ENCODE data around the gene COQ10A. TPM values are rescaled to one million over a fixed set of nuclear protein-coding genes. Genes with fewer than 3 reads are reported as not detected.

Gene COQ10A
- total and polyA plus RNA-seq, 9 of the 15 experiments (the other 6 are each of a cell fraction or from before 2014, with no cell fraction given) = 3.1 to 26.4 (median 12.7) TPM

GRCh38 chr12:56231184-56231582 lies 35.6 kb upstream of the COQ10A start:
- Histone ChIP-seq H4K20me1 (replicated peaks; ENCODE audit: control insufficient read depth, insufficient read depth, low read length) (no peaks in the 10 kb centered on the region), H3K27ac (ENCODE audit: extremely low read depth, low read depth, low read length) (no peak overlapping the region), H3K4me2 (ENCODE audit: insufficient read depth, low read length) (no peak overlapping the region), H3K36me3 (ENCODE audit: control insufficient read depth, insufficient read depth, low read length) (peaks cover 6% of the 10 kb centered on the region; the same call in 2 of the 3 replicates), H3K4me1 (replicated peaks in 1 of 2; ENCODE audit: control insufficient read depth in 2 of 2, insufficient read depth in 2 of 2, low read length in 2 of 2) (peaks cover 14 to 18% of the 10 kb centered on the region in 2 experiments; a peak in 4 of 5 replicates), H3K9ac (ENCODE audit: insufficient read depth in 1 of 2, low read depth in 2 of 2, low read length in 2 of 2) (peak overlapping the region in 1 of 2 experiments; percentile 32; a peak in 1 of 4 replicates), H3K27me3 (ENCODE audit: control insufficient read depth in 2 of 2, insufficient read depth in 2 of 2, low read length in 2 of 2) (no peaks in the 10 kb centered on the region), H2AFZ (ENCODE audit: low read depth, low read length) (no peak overlapping the region), H3K9me1 (ENCODE audit: control insufficient read depth, insufficient read depth, low read length) (no peaks in the 10 kb centered on the region), H3K79me2 (ENCODE audit: control insufficient read depth, insufficient read depth, low read length) (no peaks in the 10 kb centered on the region), H3K4me3 (no peak overlapping the region), H3K9me3 (replicated peaks; ENCODE audit: control insufficient read depth, insufficient read depth, low read depth, low read length) (no peaks in the 10 kb centered on the region)
- WGBS (ENCODE audit: insufficient coverage, low coverage, missing lambda C conversion rate) = 76% methylated on average over 11 of the region's 11 CpGs
- POLR2A ChIA-PET = interaction anchor here (0.7 to 2.0 kb wide), 6 partner anchors 9 to 447 kb away, joined by 3 to 6 read pairs (median 4); partner anchors contain the start of gene RNF41
- FAIRE-seq (no peak), DNase-seq (ENCODE audit: extremely low read depth in 1 of 4, low spot score in 3 of 4) (no peak), ATAC-seq (no peak)
- TF ChIP-seq CREB1 (IDR thresholded peaks at IDR 0.05) (no peak), CREB1 (CRISPR knock-in tag; IDR thresholded peaks at IDR 0.05) (no peak), ZNF398 (CRISPR knock-in tag; IDR thresholded peaks at IDR 0.05) (no peak)
- intact Hi-C loops (cut with micrococcal nuclease) = no loop called here
- CTCF ChIA-PET (ENCODE audit: low intra/inter-chr PET ratio) = no interaction called here
- in situ Hi-C loops (cut with MboI) = no loop called here
- no TSS peak for BruUV-seq (replicated peaks)

All from K562 (cell line).